PFSK-1 (cell line): ENCODE measurements around the gene ERN1.

ENCODE experiments used
- FOXP2 ChIP-seq: optimal IDR thresholded peaks from 2 replicates; pipeline ENCODE3; 2011; ENCODE audit warnings: borderline replicate concordance, control low read depth, inconsistent platforms; ENCODE audit not compliant: insufficient read depth; ENCODE audit errors: extremely low read length, extremely low read depth
- POLR2AphosphoS5 ChIP-seq: IDR thresholded peaks from 2 replicates; pipeline ENCODE4 v1.6.1; 2012; ENCODE audit warnings: low read depth, mild to moderate bottlenecking, control low read depth, low read length, moderate library complexity
- SIN3A ChIP-seq: IDR thresholded peaks from 2 replicates; pipeline ENCODE4 v1.6.1; 2012; ENCODE audit warnings: mild to moderate bottlenecking, low read length, moderate library complexity, borderline replicate concordance; ENCODE audit not compliant: insufficient read depth
- TAF1 ChIP-seq: IDR thresholded peaks from 2 replicates; pipeline ENCODE4 v1.6.1; 2012; ENCODE audit warnings: low read length, control low read depth, borderline replicate concordance; ENCODE audit not compliant: insufficient read depth
- TF ChIP-seq, protein P1 (sequence below), 2 experiments: IDR thresholded peaks; 2 replicates each; pipeline versions ENCODE4 v1.6.1 to v1.8.0; 2011 to 2012; ENCODE audit warnings: low read depth in 2 of 2, low read length in 2 of 2, control low read depth in 1 of 2, inconsistent platforms in 1 of 2, mild to moderate bottlenecking in 1 of 2, moderate library complexity in 1 of 2; ENCODE audit not compliant: insufficient read depth in 1 of 2

Gene ERN1

DNA sequence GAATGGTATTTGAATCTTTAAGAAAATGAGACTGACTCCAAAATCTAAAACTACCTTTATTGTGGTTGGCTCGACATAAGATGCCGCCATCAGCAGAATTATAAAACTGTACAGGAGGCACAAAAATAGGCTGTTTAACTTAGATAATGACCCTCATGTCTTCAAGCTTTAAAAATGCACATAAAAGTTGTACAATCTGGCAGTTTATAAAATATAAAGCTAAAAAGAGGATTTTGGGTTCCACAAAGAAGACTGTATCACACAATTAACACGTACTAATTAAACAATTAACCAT lies 90.9 kb downstream of the ERN1 start:
- TF ChIP-seq TAF1 (no peak), POLR2AphosphoS5 (no peak), SIN3A (no peak), FOXP2 (no peak)
- TF ChIP-seq, protein P1, sequence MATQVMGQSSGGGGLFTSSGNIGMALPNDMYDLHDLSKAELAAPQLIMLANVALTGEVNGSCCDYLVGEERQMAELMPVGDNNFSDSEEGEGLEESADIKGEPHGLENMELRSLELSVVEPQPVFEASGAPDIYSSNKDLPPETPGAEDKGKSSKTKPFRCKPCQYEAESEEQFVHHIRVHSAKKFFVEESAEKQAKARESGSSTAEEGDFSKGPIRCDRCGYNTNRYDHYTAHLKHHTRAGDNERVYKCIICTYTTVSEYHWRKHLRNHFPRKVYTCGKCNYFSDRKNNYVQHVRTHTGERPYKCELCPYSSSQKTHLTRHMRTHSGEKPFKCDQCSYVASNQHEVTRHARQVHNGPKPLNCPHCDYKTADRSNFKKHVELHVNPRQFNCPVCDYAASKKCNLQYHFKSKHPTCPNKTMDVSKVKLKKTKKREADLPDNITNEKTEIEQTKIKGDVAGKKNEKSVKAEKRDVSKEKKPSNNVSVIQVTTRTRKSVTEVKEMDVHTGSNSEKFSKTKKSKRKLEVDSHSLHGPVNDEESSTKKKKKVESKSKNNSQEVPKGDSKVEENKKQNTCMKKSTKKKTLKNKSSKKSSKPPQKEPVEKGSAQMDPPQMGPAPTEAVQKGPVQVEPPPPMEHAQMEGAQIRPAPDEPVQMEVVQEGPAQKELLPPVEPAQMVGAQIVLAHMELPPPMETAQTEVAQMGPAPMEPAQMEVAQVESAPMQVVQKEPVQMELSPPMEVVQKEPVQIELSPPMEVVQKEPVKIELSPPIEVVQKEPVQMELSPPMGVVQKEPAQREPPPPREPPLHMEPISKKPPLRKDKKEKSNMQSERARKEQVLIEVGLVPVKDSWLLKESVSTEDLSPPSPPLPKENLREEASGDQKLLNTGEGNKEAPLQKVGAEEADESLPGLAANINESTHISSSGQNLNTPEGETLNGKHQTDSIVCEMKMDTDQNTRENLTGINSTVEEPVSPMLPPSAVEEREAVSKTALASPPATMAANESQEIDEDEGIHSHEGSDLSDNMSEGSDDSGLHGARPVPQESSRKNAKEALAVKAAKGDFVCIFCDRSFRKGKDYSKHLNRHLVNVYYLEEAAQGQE (IDR thresholded peaks at IDR 0.05; ENCODE audit: insufficient read depth in 1 of 2, low read depth in 2 of 2, low read length in 2 of 2) = no peak

DNA sequence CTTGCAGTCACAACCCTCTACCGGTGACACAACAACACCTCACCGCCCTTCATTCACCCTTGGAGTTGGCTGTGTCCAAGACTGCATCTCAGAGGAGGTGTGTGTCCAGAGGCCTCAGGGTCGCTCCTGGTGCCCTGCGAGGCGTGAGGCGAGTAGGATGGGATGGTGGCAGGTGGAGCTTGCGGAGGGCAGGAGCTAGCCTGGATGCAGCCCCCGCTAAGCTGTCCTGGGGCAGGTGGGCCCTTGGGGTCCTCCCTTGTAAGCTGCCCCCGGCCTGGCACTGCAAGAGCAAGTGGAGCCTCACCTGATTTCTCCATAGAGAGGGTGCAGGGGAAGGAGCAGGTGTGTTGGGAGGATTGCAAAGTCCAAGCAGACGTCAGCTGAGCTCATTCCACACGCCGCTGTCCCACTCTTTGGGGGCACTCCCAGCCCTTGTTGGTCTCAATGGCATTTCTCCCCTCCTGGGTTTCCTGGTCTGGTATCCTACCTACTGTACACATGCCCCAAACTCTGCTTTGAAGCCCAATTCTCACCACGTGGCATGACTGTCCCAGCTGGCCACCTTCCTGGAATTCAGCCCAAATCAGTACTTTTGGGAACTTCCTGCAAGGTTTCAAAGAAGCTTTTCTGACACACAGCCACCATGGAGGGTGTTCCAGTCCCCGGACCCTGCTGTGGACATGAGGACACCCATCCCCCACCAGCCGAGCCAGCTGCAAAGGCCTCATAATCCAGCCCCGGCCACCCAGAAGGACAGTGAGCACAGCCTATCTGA lies 91.4 kb downstream of the ERN1 start:
- TF ChIP-seq, protein P1 (IDR thresholded peaks at IDR 0.05; ENCODE audit: insufficient read depth in 1 of 2, low read depth in 2 of 2, low read length in 2 of 2) = no peak
- TF ChIP-seq SIN3A = no peak
- no peak for TF ChIP-seq POLR2AphosphoS5
- no peak for TF ChIP-seq TAF1
- TF ChIP-seq FOXP2 = no peak

DNA sequence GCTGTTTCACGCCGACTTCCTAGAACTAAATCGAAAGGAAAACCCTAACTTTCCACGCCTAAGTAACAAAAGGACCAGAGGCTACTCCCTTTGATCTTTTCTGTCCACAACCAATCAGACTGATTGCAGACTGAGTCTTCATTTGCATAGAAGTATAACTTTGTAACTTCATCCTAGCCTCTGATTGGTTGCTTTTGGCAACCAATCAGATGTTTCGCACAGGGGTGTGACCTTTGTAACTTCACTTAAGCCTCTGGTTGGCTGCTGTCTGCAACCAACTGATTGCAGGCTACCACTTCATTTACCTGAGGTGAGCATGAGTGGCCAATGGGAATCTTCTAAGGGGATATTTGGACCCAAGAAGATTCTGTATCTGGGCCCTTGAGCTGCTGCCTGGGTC lies 92.1 kb downstream of the ERN1 start:
- no peak for TF ChIP-seq TAF1
- no peak for TF ChIP-seq FOXP2
- TF ChIP-seq SIN3A = no peak
- TF ChIP-seq, protein P1 (IDR thresholded peaks at IDR 0.05; ENCODE audit: insufficient read depth in 1 of 2, low read depth in 2 of 2, low read length in 2 of 2) = no peak
- no peak for TF ChIP-seq POLR2AphosphoS5

DNA sequence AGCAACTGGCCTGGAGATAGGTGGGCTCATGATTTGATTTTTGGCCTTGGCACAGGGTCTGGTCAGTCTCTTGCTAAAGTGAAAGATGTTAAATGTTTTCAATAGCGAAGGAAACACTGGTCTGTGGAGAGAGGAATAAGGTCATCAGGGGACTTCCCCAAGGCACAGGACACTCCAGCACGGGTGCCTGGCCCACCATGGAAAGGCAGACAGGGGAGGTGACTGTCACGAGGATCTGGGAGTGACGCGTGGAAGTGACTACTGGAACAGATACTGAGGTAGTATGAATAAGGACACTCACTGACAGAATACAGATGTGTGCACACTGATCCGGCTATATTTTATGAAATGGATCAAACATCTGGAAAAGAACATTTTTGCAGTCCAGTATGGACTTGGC lies 92.8 kb downstream of the ERN1 start:
- TF ChIP-seq SIN3A (no peak), FOXP2 (no peak), TAF1 (no peak), POLR2AphosphoS5 (no peak)
- TF ChIP-seq, protein P1 (IDR thresholded peaks at IDR 0.05; ENCODE audit: insufficient read depth in 1 of 2, low read depth in 2 of 2, low read length in 2 of 2) = no peak
